Stimulated activated CD8-positive, alpha-beta memory T cell treated with anti-CD3 and anti-CD28 coated beads, Interleukin-4, amount 100 ng/mL, for 1 hour (primary cell): ENCODE data around the gene PTGES.

Source experiments
- DNase-seq, 2 donors: peaks; one replicate each; pipeline ENCODE4 v3.0.0-alpha.2; 2020; ENCODE audit warnings: low read depth in 2 of 2, low spot score in 1 of 2

The PTGES gene

DNA sequence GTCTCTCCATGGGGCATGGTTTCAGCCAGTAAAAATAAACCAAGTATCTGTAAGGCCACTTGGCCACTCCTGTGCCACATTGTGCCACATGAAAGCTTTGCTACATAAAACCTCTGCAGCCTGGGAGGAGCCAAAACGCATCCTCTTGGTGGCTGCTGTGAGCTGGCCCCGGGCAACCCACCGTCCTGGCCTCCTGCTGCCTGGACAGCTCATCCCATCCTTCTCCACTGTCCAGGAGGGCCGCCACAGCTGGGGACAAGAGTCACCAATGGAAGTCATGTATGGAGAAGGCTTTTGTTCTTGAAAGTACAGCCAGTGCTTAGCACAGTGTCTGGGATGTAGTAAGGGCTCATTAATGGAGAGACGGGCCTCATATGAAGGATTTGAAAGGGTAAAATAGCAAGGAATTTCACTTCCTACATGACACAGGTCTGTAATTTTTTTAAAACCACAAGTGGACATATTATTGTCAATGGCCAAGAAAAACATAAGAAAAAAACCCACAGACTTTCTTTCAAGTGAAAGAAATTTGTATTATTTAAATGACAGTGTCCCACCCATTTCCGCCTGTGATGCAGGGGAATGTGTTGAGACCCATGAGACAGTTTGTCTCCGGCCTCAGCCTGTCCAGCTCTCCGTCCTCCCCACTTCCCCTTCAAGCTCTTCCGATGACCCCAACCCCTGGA is 6.6 kb downstream of the PTGES start:
- DNase-seq, result no peak

GRCh38 chr9:129745200-129745599 is 7.6 kb downstream of the PTGES start:
- no peak for DNase-seq

DNA sequence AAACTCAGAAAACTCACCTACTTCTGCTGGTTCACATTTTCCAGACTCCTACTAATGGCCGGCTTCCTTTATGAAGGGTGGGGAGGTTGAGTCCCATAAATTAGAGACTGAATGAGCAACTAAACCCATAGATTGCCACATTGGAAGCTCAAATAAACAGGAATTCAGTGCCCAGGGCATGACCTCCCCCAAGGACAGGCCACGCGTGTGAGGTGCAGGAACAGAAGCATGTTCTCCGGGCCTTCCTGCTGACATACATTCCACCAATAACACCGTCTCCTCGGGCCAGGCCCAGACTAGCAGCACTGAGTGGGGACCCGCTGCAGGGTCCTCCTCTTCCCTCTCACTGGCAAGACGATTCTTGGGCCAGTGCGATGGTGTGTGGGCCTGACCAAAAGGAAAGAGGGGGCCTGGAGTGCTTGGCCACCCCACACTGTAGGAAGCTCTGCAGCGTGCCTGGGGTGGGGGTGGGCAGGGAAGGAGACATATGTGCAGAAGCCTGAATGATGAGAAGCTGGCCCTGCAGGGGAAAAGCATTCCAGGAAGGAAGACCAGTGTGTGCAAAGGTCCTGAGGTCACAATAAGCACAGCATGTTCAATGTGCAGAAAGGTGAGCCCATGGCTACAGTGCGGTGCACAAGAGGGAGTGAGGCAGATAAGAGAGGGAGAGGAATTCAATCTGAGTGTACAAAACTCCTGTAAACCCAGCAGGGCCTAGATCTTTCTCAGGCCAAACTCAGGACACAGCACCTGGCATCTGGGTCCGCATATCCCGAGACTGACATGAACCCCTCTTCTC is 12.0 kb downstream of the PTGES start:
- DNase-seq, result no peak

DNA sequence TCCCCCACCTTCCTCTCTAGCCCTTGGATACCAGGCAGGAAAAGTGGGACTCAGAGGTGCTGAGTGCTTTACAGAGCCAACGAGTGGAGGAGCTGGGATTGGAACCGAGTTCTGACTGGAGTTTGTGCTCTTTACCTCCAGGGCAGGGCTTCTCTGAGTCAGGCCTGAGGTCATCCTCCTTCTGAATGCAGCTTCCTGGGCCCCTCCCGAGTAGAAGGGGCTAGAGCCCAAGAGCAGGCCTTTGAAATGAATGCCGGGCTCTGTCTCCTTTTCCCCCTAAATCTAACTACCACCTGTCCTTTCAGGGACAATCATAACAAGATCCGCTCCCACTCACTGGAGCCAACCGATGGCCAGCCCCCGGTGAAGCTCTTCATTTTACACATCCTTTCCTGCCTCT is 12.7 kb downstream of the PTGES start:
- DNase-seq, result no peak

GRCh38 chr9:129739432-129739831 is 13.4 kb downstream of the PTGES start:
- no peak for DNase-seq

DNA sequence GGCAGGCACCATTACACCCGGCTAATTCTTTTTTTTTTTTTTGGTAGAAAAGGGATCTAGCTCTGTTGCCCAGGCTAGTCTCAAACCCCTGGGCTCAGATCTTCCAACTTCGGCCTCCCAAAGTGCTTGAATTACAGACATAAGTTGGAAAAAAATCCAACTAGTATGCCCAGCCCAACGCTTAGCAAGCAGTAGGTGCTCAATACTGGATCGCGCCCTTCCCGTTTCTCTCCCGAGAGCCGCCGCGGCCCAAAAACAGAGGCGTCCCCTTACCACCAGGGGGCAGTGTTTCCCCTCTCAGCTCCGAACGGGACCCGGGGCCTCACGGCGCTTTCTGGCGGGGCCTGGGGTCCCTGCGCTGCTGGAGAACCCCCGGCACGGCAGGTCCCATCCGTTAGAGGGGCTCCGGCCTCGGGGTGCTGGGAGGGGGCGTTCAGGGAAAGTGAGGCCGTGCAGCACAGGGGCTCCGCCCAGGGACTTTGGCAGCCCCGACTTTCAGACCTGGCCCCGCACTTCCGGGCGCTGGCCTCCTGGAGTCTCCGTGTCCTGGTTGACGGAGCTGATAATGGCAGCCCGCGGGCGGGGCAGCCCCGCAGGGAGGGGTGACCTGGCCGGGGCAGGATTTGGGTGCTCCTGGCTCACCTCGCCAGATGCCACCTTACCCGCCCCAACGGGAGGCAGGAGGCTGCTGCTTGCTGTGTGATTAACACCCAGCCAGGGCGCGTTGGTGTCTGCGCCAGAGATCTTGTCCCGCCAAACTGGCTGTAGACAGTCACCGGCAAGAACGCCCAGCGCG is 15.2 kb downstream of the PTGES start:
- DNase-seq, result peak; percentile 75 to 80

GRCh38 chr9:129736334-129736733 is 16.5 kb downstream of the PTGES start:
- DNase-seq, result no peak

DNA sequence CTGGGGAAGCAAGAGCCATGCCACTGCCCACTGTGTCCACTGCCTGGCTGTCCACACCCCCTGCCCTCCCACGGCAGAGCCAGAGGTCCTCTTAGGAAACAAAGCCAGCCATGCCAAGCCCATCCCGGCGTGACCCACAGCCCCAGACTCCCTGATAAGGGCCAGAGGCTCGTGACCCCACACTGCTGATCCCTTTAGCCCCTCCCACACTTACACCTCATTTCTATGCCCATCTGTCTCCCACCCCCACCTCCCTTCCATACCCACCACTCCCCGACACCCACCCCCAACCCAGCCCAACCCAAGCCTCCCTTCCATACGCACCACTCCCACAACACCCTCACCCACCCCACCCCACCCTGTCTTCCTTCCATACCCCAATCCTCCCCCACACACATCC is 17.3 kb downstream of the PTGES start:
- no peak for DNase-seq

GRCh38 chr9:129733632-129733953 is 19.2 kb downstream of the PTGES start:
- no peak for DNase-seq

DNA sequence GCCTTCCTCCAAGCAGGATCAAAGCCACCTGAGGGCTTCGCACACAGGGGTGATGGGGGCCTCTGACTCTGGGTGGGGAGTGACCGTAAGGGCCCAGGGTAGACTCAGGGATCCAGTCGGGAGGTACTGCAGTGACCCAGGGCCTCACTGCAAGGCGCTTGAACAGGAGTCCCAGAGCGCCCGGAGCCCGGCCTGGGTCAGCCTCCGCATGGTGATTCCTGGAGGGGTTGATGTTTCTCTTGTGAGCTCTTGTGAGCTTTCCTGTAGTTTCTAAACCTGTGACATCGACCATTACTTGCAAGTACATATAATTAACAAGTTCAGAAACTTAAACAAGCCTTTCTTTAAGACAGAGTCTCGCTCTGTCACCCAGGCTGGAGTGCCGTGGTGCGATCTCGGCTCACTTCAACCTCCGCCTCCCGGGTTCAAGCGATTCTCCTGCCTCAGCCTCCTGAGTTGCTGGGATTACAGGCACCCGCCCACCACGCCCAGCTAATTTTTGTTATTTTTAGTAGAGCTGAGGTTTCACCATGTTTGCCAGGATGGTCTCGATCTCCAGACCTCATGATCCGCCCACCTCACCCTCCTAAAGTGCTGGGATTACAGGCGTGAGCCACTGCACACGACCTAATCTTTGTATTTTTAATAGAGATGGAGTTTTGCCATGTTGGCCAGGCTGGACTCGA is 19.8 kb downstream of the PTGES start:
- no peak for DNase-seq

DNA sequence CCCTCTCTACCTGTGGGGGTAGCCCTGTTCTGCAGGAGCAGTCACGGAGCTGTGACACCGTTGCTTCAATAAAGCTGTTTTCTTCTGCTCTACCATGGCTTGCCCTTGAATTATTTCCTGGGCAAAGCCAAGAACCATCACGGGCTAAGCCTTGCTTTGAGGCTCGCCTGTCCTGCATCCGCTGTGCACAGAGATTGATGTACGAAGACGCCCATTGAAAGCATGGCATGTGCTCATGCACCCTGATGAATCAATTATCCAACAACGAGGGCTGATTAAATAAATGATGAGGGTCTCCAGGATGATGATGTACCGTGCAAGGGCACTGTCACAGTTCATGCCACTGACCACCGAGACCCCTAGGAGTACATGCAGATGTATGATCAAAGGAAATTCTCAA is 20.7 kb downstream of the PTGES start:
- no peak for DNase-seq

- no peak for DNase-seq
These were observed 21.3 kb downstream of the PTGES start for GRCh38 chr9:129731477-129732085.

DNA sequence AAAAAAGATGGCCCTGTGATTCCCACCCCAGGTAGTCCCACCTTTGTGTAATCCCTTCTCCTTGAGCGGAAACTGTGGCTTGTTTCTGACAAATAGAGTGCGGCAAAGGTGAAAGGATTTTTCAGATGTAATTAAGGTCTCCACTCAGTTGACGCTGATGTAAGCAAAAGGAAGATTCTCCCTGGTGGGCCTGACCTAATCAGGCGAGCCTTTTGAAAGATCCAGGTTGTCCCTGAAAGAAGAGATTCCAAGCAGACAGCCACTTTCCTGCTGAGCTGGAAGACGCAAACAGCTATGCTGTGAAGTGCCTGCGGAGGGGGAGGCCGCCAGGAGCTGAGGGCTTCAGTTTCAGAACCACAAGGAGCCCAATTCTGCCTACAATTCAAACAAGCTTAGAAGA is 24.1 kb downstream of the PTGES start:
- DNase-seq, result no peak

GRCh38 chr9:129726322-129727160 is 26.3 kb downstream of the PTGES start:
- DNase-seq, result peak; percentile 18 to 25

DNA sequence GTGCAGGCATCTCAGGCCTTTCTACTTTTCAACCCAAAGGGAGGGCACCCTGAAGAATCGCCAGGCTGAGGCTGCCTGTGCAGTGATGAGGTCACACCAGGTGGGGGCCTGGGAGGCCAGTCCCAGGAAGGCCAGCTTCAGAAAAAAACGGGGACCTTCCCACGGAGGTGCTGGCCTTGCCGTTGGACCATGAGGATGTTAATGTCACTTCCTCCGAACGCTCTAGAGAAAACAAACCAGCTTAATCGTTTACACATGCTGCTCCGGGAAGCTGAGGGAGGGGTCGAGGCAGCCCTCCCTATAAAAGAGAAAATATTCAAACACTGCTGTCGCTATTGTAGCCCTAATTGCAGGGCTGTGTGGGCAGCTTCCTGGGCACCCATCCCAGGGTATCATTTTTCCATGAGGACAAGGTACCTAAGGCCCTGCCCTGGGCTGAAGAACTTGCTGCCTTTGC is 27.0 kb downstream of the PTGES start:
- DNase-seq, result no peak

DNA sequence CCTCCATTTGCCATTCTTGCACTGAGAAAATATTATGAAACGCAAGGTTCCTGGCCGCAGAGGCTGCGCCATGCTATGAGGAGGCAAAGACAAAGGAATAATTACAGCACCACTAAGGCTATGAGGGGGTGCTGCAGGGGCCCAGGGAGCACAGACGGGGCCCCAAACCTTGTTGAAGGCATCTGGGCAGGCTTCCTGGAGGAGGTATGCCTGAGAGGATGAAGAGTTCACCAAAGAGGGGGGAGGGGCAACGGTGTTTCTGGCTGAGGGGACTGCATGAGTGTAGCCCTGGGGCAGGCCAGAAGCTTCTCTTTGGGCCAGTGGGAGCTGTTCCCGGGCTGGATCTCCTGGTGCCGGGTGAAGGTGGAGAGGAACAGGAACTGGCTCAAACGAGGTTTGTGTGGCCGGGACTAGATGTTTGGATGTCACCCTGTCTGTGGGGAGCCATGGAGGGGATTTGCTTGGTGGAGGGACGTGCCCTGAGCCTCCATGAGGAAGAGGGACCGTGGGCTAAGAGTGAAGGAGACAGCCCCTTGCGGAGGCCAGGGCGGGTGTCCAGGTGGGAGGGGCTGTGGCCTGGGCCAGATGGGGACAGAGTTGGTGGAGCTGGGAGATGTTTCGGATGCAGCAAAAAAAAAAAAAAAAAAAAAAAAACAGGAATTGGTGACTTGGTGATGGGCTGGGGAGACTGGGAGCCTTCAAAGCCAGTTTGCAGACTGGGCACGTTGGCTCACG is 28.2 kb downstream of the PTGES start:
- DNase-seq, result no peak

DNA sequence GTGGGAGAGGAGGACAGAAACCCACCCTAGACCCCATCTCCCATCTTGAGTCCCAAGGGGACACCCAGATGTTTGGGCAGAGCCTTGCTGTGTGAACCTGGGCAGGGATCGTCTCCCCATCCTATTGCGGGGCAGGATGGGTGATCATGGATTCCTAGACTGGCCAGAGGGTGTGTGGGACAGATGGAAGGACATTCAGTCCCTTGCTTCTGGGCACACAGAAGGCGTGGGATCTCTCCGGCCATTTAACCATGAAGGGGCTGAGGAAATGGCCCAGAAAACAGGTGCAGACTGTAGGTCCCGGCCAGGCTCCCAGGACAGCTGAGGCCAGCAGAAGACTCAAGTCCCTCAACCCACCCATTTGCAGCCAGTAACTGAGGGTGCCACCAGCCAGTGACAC is 29.9 kb downstream of the PTGES start:
- DNase-seq, result no peak

DNA sequence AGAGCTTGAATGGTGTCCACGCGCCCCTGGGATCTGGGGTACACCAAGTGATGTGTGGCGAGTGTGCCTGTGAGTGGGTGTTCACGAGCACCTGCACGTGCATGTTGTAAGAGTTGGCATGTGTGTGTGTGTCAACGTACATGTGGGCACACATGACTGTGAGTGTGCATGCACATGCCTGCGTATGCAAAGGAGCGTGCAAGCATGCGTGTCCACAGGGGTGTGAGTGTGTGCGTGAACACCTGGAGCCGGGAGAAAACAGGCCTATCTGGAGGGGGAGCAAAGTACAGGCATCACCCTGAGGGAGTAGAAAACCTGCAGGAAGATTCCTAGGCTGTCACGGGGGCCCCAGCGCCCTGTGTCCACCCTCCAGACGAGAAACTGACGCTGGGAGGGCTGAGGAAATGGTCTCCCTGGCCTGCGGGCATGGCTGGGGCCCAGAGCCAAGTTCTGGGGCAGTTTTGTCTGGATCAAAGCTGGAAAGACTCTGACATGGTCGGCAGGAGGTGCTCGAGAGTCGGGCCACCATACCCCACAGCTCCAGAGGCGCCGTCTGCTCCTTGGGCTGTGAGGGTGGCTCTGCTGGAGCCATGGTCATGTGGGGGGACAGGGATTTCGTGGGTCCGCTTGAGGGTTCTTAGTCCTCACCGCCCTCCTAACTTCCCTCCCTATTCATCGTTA is 31.8 kb downstream of the PTGES start:
- DNase-seq, result no peak
